Glutamatergic neuron (in vitro differentiated cells): ENCODE measurements around the gene SPATA21. TPM values are rescaled to one million over a fixed set of nuclear protein-coding genes. Genes with fewer than 3 reads are reported as not detected.

Experiments used
- DNase-seq: peaks from one replicate; pipeline ENCODE4 v3.0.0; 2022
- H3K27ac Mint-ChIP-seq: one replicate; pipeline ENCODE4 v1.8.0; 2020; ENCODE audit warnings: mild to moderate bottlenecking, mixed read lengths, inconsistent platforms; ENCODE audit not compliant: unreplicated experiment
- H3K27me3 Mint-ChIP-seq: one replicate; pipeline ENCODE4 v1.8.0; 2020; ENCODE audit warnings: mild to moderate bottlenecking, moderate library complexity, mixed read lengths, inconsistent platforms; ENCODE audit not compliant: unreplicated experiment
- H3K36me3 Mint-ChIP-seq: one replicate; pipeline ENCODE4 v1.8.0; 2020; ENCODE audit warnings: mild to moderate bottlenecking, mixed read lengths, inconsistent platforms; ENCODE audit not compliant: unreplicated experiment
- H3K4me1 Mint-ChIP-seq: one replicate; pipeline ENCODE4 v1.8.0; 2020; ENCODE audit warnings: mild to moderate bottlenecking, low read depth, mixed read lengths, inconsistent platforms; ENCODE audit not compliant: unreplicated experiment
- H3K4me3 Mint-ChIP-seq: one replicate; pipeline ENCODE4 v1.8.0; 2020; ENCODE audit warnings: mild to moderate bottlenecking, mixed read lengths, inconsistent platforms; ENCODE audit not compliant: unreplicated experiment
- H3K9me3 Mint-ChIP-seq: one replicate; pipeline ENCODE4 v1.8.0; 2020; ENCODE audit warnings: mild to moderate bottlenecking, moderate library complexity, mixed read lengths, inconsistent platforms; ENCODE audit not compliant: unreplicated experiment
- CTCF ChIP-seq: fragments of 200-600 bp; sonication (generic); IDR thresholded peaks from one replicate; pipeline ENCODE4 v1.5.0; 2021; ENCODE audit not compliant: partially characterized antibody, unreplicated experiment
- total RNA-seq: library from RNA; stranded (reverse); fragmentation: NEBNext Ultra II Directional; extraction: Animal tissue kit (Norgen Biotek cat#: 25700); gene quantifications from one replicate; pipeline ENCODE4 v1.2.1, GENCODE V29; 2021; ENCODE audit not compliant: unreplicated experiment

Gene SPATA21
- total RNA-seq, 1 donor from 2014 or later: not detected

- no peaks in the 10 kb centered on the region for H3K36me3 Mint-ChIP-seq
- H3K4me1 Mint-ChIP-seq: peaks cover 9% of the 10 kb centered on the region
- peak overlapping the region; percentile 81 for H3K4me3 Mint-ChIP-seq
- no peak for DNase-seq
- peak overlapping the region; percentile 55 for H3K27ac Mint-ChIP-seq
- no peak for TF ChIP-seq CTCF
- peaks cover 3% of the 10 kb centered on the region for H3K27me3 Mint-ChIP-seq
- H3K9me3 Mint-ChIP-seq: peaks cover 2% of the 10 kb centered on the region
Measured at GRCh38 chr1:16352842-16353535, 84.2 kb downstream of the SPATA21 start.

- Mint-ChIP-seq H3K9me3 (peaks cover 2% of the 10 kb centered on the region), H3K36me3 (no peaks in the 10 kb centered on the region), H3K4me3 (peak within 1 kb of the TSS; percentile 94), H3K27ac (peak within 1 kb of the TSS; percentile 95), H3K27me3 (peaks cover 3% of the 10 kb centered on the region), H3K4me1 (peaks cover 9% of the 10 kb centered on the region)
- TF ChIP-seq CTCF: peak; percentile 48
- DNase-seq: peak; percentile 94
Measured at GRCh38 chr1:16351994-16352841, 85.0 kb downstream of the SPATA21 start, which contains the start of gene FBXO42. Gene FBXO42 (minus strand): TSS chr1:16352480. CDS start chr1:16315418, 37,062 bp downstream.

- Mint-ChIP-seq H3K9me3 (peaks cover 2% of the 10 kb centered on the region), H3K27me3 (peaks cover 3% of the 10 kb centered on the region), H3K4me1 (peaks cover 9% of the 10 kb centered on the region), H3K4me3 (peak overlapping the region; percentile 94), H3K27ac (peak overlapping the region; percentile 95), H3K36me3 (no peaks in the 10 kb centered on the region)
- no peak for DNase-seq
- no peak for TF ChIP-seq CTCF
Measured at GRCh38 chr1:16351456-16351993, 85.7 kb downstream of the SPATA21 start.

GRCh38 chr1:16349847-16350406, 87.3 kb downstream of the SPATA21 start:
- peaks cover 5% of the 10 kb centered on the region for H3K27me3 Mint-ChIP-seq
- H3K9me3 Mint-ChIP-seq: peaks cover 2% of the 10 kb centered on the region
- TF ChIP-seq CTCF: no peak
- peak overlapping the region; percentile 66 for H3K4me3 Mint-ChIP-seq
- H3K36me3 Mint-ChIP-seq: no peaks in the 10 kb centered on the region
- no peak for DNase-seq
- H3K27ac Mint-ChIP-seq: no peak overlapping the region
- H3K4me1 Mint-ChIP-seq: peaks cover 9% of the 10 kb centered on the region

Other genes with a start within 250 kb of the SPATA21 start
- gene ARHGEF19, start 224.8 kb downstream of the SPATA21 start, total RNA-seq: 3.4 TPM
- gene CPLANE2, start 200.2 kb downstream of the SPATA21 start, total RNA-seq: 3.5 TPM
- 27.7 TPM for gene FBXO42, start 84.9 kb downstream of the SPATA21 start, total RNA-seq
- 64.5 TPM for gene SZRD1, start 70.2 kb downstream of the SPATA21 start, total RNA-seq
- gene NECAP2, start 3.3 kb upstream of the SPATA21 start, total RNA-seq: 37.8 TPM
- gene RNU1-1, start 76.9 kb upstream of the SPATA21 start, total RNA-seq: 3,598 TPM
- gene NBPF1, start 176.1 kb upstream of the SPATA21 start, total RNA-seq: 41.8 TPM
- 3,598 TPM for gene RNU1-3, start 229.5 kb upstream of the SPATA21 start, total RNA-seq